Caki2 (cell line): ENCODE data around the gene PINLYP. TPM values are rescaled to one million over a fixed set of nuclear protein-coding genes. Genes with fewer than 3 reads are reported as not detected.

Source experiments
- DNase-seq: peaks from one replicate; pipeline ENCODE4 v3.0.0-alpha.2; 2015; ENCODE audit warnings: low read depth
- in situ Hi-C: cut with HindIII; loops from 2 replicates; pipeline ENCODE4 v1.10.0; 2016; ENCODE audit warnings: low sequenced_read_pairs, low pct_unique_long_range_greater_than_20kb, mixed read lengths
- total RNA-seq: library from RNA; depleted of rRNA; stranded (reverse); fragments of >200 nt; shearing (Covaris generic); gene quantifications from 2 replicates; pipeline ENCODE4 v1.2.3, GENCODE V29; 2014; ENCODE audit warnings: low replicate concordance; rRNA removed

Gene PINLYP
- total RNA-seq, 1 experiment from 2014 or later = 1.7 TPM

DNA sequence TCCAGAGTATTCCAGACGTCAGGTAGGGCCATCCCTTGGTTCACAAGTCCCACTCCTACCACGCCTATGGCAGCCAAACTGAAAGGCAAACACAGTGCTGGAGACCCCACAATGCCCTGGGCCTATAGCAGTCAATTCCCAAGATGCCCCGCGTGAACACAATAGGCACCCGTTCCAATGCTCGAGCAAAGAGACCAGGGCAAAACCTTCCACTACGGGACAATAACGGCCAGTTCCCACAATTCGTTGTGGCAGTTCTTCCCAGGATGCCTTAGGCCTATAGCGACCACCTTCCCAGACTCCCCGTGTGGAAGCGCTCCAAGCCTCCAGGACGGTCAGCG is 43.3 kb downstream of the PINLYP start:
- DNase-seq = no peak
- in situ Hi-C loops = no loop called here

DNA sequence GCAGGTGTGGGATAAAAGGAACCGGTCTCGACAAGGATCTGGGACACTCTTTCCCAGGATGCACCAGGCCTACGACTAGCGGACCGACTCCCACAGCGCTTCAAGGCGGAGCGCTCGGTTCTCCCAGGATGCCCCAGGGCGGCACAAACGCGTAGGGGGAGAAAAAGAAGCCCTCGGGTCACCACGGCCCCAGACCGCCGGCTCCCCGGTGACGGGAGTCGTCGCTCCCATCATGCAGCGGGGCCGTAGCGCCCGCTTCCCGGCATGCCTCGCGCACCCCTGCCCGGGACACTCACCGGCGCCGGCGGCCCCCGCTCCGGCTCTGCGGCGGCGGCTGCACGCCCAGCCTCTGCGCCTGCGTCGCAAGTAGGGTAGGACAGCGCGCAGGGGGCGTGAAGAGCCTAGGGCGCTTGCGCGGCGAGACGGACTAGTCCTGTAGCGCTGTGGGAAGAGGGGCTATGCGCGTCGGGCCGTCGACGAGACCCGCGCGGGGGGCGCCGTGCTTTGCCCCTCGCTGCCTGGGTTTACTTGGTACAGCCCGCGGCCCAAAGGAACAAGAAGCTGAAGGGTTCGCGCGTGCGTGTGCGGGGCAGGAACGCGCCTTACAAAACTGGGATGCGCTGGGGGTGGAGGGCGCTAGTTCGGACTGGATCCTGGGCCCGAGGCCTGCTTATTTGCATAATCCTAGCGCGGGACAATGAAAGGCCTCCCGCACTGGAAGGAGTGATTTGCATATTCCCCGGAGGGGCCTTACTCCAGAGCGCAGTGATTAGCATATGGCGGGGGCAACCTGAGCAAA is 43.9 kb downstream of the PINLYP start, which contains the start of gene ZNF428:
ZNF428 (minus strand) TSS at position 368 of the 799 bp plus-strand sequence. CDS start 5,325 bp downstream, outside the sequence.
- DNase-seq = peak; percentile 92
- in situ Hi-C loops = no loop called here

DNA sequence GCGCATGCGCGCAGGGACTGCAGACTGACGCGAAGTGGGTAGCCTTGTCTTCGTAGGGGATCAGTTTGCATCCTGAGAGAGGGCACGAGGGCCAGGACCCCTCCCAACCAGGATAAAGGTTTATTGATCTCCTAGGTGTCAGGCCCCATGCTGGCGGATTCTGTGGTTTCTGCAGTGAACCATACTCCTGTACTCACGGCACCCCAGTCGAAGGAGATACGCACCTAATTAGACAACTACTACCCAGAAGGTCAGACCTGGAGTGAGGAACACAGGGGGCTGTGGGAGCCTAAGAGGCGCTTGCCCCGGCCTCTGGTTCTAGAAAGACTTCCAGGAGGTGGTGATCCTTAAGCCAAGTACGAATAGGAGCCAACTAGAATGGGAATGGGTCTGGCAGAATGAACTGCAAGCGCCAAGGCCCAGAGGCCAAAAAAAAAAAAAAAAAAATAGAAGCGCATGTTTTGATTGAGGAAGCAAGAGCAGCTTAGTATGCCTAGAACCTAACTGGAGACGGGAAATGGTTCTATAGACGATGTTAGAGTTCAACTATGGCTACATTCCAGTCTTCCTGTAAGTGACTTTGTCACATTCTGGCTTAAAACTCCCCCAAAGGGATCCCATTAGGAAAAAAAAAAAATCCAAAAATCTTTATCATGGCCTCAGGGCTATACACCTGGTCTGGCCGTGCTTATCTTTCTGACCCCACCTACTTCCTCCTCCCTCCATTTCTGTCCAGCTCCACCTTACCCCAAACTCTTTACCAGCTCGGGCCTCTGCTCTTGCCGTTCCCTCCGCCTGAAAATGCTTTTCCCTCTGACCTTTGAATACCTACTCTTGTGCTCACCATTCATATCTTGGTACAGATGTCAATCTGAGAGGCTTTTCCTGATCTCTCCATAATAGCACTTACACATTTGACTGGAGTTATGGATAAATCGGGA is 44.7 kb downstream of the PINLYP start:
- in situ Hi-C loops = no loop called here
- no peak for DNase-seq

DNA sequence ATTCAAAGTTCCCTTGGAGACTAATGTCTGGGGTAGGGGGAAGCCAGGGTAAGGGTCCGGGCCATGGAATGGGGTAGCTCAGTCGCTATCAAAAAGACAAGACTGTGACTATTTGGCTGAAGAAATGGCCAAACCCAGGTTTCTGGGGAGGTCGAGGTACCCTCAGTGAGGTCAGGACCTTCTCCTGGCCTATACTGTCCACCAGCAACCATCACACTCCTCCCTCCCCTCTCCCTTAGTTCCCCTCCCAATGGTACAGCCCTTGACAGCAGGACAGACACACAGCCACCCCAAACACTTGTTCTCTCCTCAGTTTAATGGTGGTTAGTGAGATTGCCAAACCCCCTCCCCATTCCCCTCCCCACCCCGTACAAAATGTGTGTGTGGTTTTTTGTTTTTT is 46.5 kb downstream of the PINLYP start:
- in situ Hi-C loops = no loop called here
- DNase-seq = no peak

DNA sequence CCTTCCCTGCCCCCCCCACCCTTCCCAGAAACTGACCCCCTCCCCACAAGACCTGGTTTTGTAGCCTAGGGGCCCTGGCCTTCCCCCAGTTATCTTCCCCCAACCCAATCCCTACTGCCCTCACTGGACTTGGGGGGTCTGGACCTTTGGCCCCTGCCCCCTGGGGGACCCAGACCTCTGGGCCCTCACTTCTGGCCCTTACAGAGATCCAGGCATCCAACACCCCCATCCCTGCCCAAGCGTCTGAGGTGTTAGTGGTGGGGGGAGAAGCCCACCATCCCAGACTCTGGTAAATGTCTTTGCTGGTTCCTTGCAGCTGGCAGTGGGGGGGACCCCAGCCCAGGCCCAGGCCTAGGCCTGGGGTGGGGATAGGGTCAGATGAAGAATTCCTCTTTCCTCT is 47.4 kb downstream of the PINLYP start:
- in situ Hi-C loops = no loop called here
- DNase-seq = no peak

DNA sequence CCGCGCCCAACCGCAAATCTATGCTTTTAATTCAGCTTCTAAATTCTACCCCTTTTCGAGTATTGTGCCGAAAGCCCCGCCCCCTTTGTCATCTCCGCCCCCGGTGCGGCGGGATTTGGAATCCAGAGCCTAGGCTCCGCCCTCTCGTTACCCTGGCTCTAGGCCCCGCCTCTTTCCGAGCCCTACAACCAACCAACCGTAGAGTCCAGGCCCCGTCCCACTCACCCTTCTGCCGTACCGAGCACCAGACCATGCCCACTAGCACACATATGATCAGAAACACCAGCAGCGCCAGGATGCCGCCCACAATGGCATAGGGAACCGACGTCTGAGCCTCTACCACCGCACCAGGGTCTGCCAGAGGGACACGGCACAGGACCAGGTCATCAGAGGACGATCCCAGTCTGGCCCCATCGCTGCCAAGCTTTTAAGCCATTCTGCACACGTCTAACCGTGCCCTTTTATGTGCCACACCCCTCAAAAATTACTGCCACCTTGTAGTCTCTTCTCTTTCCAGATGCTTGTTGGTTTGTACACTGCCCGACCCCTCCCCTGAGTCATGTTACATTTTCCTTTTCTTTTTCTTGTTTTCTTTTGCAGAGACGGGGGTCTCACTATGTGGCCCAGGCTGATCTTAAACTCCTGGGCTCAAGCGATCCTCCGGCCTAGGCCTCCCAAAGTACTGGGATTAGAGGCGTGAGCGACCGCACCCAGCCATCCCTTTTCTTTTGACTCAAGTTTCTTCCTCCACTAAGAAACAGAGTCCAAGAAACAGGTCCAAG is 48.5 kb downstream of the PINLYP start:
- in situ Hi-C loops = no loop called here
- DNase-seq = no peak

DNA sequence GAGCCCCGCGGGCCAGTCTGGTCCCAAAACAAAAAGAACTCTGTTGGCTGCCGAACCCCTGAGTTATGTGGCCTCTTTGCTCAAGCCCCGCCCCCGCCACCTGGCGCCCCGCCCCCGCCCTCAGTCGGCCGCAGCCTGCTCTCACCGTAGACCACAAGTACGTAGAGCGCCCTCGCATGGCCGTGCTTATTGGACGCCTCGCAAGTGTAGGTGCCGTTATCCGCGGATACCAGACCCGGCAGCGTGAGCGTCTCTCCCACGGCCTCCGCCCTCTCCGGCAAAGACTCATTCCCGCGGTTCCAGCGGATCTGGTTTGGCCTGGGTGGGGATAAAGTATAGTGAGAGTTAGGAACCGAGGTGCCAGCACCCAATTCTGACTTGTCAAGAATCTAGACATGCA is 49.3 kb downstream of the PINLYP start:
- in situ Hi-C loops = no loop called here
- DNase-seq = no peak

DNA sequence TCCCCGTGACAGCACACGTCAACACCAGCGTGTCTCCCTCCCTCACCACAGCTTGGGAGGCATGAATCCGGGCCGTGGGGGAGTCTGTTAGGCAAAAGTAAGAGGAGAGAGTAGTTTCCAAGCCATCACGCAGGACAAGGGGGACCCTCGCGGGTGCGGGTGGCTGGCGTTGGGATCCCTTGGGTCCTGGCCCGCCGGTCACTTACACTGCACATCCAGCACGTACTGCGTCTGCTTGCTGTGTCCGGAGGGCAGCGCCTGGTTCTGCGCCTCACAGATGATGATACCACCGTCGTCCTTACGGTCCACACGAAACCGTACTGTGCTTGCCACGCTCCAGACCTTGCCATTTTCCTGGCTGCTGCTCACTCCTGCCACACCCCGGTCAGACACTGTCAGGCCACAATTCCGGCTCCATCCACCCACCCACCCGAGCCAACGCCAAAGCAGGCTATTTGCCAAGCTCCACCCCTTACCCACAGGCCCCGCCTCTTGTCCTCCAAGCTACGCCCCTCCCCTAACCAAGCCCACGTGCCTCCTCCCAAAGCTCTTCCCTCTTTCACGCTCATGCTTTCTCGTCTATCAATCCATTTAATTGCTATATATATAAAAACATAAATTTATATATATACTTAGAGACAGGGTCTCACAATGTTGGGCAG is 50.4 kb downstream of the PINLYP start:
- in situ Hi-C loops = no loop called here
- no peak for DNase-seq

DNA sequence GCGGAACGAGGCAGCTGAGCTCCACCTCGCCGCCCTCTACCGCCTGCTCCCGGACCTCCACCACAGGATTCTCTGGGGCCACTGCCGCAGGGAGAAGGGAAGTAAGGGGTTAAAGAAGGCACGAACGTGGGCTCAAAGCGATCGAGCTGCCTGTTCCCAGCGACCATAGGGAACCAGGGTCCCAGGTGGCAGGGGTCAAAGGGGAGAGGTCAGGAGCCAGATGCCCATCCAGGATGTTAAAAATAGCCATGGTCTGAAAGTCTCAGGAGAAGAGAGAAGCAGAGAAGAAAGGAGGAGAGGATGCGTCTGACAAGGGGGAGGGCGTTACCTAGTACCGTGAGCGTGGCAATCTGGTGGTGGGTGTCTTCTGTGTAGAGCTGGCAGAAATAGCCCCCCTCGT is 51.2 kb downstream of the PINLYP start:
- in situ Hi-C loops = no loop called here
- no peak for DNase-seq

DNA sequence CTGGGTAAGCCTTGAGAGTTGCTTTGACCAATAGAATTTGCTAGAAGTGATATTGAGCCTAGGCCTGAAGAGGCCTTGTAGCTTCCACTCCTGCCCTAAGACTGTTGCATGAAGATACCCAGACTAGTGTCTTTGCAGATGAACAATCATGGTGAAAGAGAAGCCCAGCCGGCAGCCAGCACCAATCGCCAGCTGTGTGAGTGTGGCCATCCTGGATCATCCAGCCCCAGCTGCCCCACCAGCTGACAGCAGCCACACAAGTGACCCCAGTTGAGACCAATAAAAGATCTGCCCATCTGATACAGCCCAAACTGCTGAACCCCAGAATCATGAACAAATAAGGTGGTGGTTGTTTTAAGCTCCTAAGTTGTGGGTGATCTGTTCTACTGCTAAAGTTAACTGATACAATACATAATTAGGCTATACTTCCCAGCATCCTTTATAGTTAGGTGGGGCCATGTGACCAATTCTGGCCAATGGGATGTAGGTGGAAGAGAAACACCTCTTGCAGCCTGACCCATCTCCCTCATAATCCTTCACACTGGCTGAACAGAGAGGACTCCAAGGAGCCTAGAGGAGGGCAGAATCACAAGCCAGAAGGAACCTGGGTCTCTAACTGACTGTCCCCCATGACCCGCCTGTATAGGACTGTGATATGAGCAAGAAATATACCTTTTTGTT is 53.2 kb downstream of the PINLYP start:
- in situ Hi-C loops = no loop called here
- no peak for DNase-seq

DNA sequence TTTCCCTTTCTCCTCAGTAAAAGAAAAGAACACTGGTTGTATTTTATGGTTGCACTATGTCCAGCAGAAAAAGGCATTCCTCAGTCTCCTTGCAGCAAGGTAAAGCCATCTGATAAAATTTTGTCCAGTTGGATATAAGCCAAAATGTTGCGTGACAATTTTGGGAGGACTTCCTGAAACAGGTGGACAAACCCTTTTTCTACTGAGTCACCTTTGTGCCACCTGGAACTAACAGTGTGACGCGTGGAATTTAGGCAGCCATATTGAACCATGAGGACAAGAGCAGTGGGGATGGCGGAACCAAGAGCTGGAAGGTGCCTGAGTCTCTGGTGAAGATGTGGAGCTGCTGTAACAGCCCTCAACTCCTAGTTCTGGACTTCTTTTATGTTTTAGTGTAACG is 55.9 kb downstream of the PINLYP start:
- in situ Hi-C loops = no loop called here

More for the DNA sequence above, 55.9 kb downstream of the PINLYP start:
- DNase-seq = no peak

Other genes starting within 250 kb of the PINLYP start
- 6.5 and 10.9 TPM in 2 replicates for gene CD177, start 222.1 kb upstream of the PINLYP start, total RNA-seq
- not detected in 2 replicates for gene TEX101, start 160.9 kb upstream of the PINLYP start, total RNA-seq
- 0.78 and 2.6 TPM in 2 replicates for gene LYPD3, start 110.2 kb upstream of the PINLYP start, total RNA-seq
- gene PHLDB3, start 71.1 kb upstream of the PINLYP start, total RNA-seq = 36.3 and 38.9 TPM in 2 replicates
- 206 and 293 TPM in 2 replicates for gene ETHE1, start 48.6 kb upstream of the PINLYP start, total RNA-seq
- gene ZNF575, start 42.6 kb upstream of the PINLYP start, total RNA-seq = not detected in 2 replicates
- 53.5 and 73.0 TPM in 2 replicates for gene XRCC1, start 274 bp upstream of the PINLYP start, total RNA-seq
- gene IRGQ, start 20.3 kb downstream of the PINLYP start, total RNA-seq = 17.3 and 42.1 TPM in 2 replicates
- gene ZNF576, start 20.8 kb downstream of the PINLYP start, total RNA-seq = 43.9 and 55.1 TPM in 2 replicates
- not detected in 2 replicates for gene SRRM5, start 36.3 kb downstream of the PINLYP start, total RNA-seq
- gene ZNF428, start 43.8 kb downstream of the PINLYP start, total RNA-seq = 125 and 136 TPM in 2 replicates
- 15.0 and 16.7 TPM in 2 replicates for gene CADM4, start 64.0 kb downstream of the PINLYP start, total RNA-seq
- gene PLAUR, start 94.4 kb downstream of the PINLYP start, total RNA-seq = 43.4 and 82.3 TPM in 2 replicates
- not detected in 2 replicates for gene IRGC, start 140.3 kb downstream of the PINLYP start, total RNA-seq
- 23.4 and 35.9 TPM in 2 replicates for gene SMG9, start 179.2 kb downstream of the PINLYP start, total RNA-seq
- 10.7 and 15.4 TPM in 2 replicates for gene KCNN4, start 205.2 kb downstream of the PINLYP start, total RNA-seq
- 9.5 TPM in 1 of 2 replicates, not detected in the other for gene LYPD5, start 226.6 kb downstream of the PINLYP start, total RNA-seq